Activated CD4-positive, alpha-beta T cell treated with anti-CD3 and anti-CD28 coated beads, Interleukin-10, Interleukin-2, amounts not matched to agents 100 ng/mL and 50 ng/mL, durations not matched to agents 16 hours and 8 hours (primary cell): Measurements from ENCODE around the gene SYT7.
"Not testable (repeated sequence)": the region's sequence is repeated elsewhere in the genome, so short reads cannot be mapped to it uniquely, and the experiment has no call there.

ENCODE experiments used
- DNase-seq: peaks from one replicate; pipeline ENCODE4 v3.0.0-alpha.2; 2020

The SYT7 gene

DNA sequence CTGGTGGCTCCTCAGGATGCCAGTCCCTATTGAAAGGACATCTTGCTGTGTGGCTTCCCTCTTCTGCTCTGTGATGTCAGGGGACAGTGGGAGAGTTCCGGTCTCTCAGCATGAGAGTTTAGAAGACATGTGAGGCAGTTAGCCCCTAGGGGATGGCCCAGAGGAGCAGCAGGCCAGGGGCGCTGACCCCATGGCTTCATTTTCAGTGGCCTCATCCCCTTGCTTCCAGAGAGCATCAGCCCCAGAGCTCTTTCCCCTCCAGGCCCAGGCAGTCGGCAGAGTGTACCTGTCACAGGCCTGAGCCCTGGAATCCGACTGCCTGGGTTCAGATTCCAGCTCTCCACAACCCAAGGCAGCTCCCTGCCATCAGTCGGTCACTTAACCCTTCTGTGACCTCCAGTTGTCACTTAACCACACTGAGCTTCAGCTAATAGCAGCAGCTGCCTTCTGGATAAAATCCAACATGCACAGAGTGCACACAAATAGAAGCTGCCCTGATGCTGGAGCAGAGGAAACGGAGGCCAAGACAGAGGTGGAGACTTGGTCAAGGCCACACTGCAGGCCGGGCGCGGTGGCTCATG is 86.4 kb downstream of the SYT7 start:
- DNase-seq, result no peak

DNA sequence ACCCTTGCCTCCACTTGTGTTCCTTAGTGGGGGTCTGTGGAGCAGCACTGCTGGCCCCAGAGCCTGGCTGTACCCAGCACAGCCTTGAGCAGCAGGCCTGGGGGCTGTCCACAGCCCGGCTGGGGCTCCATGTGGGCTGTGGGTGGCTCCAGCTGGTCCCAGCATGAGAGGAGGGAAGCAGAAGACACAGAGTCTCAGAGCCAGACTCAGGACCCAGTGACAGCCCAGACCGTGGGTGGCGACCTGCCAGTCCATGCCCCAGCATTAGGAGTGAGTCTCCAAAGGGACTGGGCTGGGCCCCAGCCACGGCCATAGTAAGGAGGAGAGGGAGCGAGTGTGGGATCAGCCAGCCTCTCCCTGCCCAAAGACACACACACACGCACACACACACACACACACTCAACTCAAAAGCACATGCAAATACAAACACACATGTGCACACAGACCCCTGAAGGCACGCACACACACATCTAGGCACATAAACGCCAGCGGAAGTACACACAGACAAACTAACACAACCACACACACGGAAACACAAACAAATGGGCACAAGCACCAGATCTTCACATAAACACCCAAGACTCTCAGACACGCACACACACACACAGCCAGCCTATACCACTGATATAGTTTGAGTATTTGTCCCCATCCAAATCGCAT is 89.0 kb downstream of the SYT7 start:
- no peak for DNase-seq

DNA sequence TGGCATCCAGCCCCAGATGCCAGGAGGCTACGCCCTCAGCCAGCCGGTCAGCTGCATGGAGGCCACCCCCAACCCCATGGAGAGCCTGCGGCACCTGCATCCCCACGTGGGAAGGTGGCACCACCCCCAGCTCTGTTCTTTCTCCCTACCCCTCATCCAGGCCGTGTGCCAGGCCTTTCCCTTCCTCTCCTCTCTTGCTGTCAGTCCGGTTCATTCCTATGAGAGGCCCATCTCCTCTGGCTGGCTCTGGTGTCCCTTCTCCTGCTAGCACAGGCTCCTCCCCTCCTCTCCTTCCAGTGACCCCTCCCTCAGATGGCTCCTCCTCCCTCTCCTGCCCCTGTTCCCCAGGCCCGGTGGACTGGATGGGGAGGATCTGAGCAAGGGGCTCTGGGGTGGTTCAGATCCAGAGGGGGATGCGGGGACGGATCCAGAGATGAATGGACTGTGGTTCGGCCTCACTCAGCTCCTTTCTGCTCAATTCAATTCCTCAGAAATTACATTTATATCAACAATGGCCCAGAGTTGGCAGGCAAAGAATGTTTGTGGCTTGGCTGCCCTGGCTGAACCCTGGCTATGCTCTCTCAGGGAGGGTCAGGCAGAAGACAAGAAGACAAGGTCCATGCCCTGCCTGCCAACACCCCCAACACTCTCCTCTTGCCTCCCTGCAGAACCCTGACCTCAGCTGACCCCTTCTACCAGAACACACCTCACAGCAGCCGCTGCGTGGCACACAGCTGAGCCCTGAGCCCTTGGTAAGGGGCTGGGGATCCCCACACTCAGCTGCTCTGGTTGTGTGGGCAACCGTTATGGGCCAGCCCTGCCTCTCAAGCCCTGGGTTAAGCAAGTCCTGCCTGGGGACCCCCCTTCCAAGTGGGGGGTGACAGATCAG is 90.8 kb downstream of the SYT7 start:
- no peak for DNase-seq

DNA sequence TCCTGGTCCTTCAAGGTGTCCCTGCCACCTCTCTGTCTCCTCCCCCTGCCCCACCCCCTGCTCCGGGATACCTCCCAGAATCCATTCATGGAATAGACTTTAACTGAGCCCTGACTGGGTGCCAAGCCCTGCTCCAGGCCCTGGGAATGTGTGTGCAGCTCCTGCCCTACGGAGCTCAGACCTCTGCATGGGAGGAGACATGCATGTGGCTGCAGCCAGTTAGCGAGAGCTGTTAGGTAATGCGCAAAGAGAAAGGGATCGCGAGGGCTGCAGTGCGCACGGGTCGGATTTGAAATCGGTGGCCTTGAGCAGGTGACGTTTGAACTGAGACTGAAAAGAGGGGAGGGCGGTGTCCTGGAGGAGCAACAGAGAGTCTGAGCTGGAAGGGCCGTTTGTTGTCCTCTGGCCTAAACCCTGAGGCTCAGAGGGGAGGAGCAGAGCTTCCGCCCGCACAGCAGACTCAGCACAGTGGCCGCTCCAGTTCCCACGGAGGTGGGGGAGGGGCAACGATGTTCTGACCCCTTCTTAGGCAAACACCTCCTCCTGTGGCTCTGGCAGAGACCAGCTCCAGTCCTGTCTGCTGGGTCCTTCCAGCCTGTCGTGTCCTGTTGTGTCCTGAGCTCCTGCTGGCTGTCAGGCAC is 92.1 kb downstream of the SYT7 start:
- no peak for DNase-seq

DNA sequence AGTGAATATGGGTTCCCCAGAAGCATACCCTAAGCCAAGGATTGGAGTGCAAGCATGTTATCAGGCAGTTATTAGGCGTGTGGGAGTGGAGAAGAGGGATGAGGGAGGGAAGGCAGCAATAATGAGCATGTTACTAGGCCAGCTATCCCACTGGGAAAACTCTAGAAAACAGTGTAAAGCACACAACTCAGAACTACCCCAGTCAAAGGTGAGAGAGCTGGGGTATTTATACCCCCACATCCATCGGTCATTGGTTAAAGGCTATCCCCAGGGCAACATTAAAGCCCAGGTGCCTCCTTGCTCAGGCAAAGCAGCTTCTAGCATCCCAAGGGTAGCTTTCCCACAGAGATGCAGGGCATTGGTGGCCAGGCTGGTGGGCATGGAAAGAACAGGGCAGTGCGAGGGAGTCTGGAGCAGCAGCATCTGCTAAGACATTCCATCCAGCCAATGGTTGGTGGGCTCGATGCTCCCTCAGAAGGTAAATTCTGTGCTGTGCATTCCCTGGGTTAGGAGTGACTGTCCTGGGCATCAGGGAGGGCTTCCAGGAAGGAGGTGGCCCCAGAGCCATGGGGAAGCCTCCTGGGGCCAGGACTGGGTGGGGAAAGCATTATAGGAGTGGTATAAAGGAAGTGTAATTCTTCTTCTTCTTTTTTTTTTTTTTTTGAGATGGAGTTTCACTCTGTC is 93.4 kb downstream of the SYT7 start:
- no peak for DNase-seq

DNA sequence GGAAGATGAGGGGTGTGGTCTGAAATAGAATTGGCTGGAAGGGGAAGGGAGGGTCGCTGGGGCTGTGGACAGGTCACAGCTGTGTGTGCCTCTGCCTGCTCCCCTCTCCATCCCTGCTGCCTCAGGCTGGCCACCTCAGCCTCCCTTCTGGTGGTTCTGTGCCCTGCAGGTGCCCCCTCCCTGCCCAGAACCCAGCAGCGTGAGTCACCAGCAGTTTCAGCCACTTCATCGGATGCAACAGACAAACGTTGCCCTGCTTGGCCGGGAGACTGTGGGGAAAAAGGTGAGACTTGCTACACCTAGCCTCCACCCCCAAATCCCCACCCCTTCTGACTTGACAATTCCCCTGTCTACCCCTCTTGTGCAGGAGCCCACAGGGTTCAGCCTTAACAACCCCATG is 94.1 kb downstream of the SYT7 start:
- no peak for DNase-seq

DNA sequence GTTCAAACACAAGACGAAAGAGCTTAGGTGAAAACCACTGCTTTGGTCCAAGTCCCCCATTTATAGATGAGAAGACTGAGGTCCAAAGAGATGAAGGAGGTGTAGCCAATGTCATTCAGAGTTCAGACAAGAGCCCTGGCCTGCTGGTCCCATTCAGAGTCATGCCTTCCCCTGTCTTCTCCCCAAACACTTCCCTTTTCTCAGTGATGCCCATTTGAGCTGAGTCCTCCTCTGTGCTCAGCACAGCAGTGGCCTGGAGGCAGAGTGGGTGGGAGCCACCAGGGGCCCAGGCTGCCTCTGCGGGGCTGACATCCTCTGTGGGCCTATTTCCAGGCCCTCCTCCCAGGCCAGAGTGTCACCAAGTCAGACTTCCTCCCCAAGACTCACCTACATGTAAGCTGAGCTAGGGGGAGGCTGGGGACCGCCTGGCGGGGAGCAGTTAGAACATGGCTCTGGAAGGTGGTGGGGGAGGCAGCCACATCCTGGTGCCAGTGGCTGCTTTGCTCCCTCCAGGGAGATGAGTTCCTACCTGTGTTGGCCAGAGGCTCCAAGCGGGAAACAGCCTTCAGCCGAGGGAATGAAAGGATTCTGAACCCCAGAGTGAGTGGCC is 94.8 kb downstream of the SYT7 start:
- no peak for DNase-seq

DNA sequence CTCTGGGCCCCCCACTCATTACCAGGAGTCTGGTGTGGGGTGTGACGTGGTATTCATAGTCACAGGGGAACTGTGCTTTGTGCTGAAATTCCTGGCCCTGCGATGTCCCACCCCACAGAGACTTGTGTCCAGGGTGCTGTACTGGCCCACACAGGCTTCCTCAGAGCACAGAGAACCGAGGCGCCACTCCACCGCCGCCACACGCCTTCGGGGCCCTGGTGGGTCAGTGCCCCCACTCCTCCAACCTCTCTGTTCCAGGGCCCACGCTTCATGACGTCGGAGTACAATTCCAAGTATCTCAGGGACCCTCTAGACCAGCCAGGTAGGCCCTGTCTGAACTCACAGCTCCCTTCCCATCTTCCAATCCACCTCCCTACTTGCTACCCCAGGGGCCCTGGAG is 95.8 kb downstream of the SYT7 start:
- DNase-seq, result no peak

DNA sequence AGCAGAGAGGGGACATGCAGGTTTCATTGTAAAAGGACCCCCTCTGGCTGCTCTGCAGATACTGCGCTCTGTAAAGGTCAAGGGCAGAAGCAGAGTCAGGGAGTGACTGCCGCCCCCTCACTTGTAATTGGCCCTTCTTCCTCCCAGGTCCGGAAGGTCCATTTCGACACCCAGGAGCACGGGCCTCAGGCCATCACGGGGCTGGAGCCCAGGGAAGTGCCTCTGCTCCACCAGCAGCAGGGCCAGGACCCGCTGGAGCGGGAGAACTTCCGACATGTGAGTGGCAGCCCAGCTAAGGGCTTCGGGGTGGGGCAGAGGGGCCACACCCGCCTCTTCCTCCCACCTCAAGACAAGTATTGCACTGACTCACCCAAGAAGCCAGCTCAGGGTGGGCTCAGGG is 96.3 kb downstream of the SYT7 start:
- no peak for DNase-seq

DNA sequence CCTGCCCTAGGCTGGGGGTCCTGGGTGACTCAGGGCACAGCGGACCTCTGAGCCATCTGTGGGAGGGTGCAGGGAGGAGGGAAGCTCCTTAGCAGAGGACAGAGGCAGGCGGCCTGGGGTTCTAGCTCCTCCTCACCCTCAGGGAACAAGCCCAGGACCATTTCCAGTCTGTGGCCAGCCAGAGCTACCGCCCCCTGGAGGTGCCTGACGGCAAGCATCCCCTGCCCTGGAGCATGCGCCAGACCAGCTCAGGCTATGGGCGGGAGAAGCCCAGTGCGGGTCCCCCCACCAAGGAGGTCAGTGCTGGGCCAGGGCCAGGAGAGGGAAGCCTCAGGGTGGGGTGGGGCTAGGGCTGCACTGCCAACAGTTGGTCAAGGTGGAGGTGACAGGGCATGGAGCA is 98.4 kb downstream of the SYT7 start:
- DNase-seq, result peak; percentile 41

DNA sequence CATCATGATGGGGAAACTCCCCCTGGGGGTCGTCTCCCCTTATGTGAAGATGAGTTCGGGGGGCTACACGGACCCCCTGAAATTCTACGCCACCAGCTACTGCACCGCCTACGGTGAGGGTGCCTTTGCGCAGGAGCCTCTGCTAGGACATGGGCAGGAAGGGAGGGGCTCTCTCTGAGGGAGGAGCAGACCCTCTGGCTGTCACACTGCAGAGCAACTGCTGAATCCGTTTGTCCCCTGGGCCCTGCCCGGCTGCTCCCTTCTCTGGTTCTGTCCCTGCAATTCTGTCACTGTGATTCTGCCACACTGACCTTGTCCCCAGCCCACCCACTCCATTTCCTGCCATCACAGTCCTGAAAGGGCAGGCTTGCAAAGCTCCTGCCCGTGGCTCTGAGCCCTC is 99.1 kb downstream of the SYT7 start:
- DNase-seq, result no peak

DNA sequence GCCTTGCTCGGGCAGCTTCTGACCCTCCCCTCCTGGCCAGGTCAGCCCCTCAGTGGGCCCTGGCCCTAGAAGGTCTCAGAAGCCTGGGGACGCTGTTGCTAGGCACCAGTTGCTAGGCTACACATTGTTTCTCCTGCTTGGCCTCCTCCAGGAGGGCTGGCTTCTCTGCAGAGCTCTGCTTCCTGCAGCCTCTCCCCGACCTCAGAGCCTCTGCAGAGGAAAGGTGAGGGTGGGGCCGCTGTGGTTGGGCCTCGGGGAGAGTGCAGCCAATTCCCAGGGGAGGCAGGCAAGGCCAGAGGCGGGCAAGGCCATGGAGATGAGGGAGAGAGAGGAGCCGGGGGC is 99.9 kb downstream of the SYT7 start:
- no peak for DNase-seq

DNA sequence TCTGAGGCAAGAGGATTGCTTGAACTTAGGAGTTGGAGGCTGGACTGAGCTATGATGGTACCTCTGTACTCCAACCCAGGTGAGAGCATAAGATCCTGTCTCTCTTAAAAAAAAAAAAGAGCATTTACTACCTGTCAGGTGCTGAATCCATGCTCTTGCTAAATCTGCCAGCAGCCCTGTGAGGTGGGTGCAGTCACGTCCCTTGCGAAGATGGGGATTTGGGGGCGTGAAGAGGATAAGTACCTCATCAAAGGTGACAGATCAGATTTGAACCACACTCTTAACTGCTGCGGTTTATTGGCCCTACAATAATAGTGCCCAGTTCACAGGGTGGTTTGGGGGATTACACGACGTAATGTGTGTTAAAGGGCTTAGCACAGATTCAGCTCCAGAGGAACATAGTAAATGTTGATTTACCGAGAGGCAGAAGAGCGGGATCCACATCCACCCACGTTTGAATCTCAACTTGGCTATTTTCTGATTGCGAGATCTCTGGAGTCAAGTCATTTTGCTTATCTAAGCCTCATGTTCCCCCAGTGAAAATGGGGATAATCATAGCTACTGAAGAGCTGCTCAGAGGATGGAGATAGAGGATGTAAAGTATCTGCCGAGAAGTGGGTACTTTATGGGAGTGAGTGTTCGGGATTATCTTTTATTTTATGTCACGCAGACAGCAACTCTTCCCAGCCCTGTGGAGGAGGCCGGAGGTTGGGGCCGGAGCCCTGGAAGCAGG is 100.4 kb downstream of the SYT7 start:
- DNase-seq, result no peak

DNA sequence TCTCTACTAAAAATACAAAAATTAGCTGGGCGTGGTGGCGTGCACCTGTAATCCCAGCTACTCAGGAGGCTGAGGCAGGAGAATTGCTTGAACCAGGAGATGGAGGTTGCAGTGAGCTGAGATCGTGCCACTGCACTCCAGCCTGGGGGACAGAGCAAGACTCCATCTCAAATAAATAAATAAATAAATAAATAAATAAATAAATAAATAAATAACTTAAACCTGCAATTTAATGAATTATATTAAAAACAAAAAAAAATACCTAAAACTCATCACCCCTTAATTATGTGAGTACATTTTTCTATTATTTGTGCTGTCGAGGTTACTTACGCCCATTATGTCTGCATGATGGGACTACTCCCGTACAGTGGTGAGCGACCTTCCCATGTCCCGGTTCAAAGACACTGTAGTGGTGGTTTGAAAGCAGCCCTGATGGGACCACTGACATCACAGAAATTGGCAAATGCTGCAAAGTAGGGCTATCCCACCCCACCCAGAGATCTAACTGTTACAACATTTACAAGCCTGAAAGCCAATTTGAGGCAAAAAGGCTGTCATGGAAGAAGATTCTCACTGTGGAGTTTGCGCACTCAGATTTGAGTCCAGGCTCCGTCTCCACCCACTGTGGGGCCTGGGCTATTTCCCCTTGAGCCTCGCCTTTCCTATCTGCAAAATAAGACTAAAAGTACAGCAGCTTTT is 101.4 kb downstream of the SYT7 start:
- DNase-seq, result not testable (repeated sequence)

DNA sequence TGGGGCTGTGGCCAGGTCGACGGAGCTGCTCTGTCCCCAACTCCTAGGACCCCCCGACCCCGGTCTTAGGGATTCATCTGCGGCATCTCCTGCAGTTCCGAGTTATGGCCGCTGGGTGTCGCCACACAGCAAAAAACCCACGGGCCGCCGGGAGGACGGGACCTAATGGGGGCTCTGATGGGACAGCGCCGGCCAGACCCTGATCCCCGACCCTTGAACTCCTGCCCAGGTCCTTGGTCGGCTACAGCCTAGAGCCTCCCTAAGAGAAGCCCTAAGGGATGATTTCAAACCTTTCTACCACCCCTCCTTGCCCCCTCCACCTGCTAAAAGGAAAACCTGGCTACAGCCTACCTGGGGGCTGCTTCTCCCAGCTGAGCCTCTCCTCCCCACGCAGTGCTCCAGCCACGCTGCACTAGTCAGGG is 103.1 kb downstream of the SYT7 start:
- DNase-seq, result peak; percentile 50

DNA sequence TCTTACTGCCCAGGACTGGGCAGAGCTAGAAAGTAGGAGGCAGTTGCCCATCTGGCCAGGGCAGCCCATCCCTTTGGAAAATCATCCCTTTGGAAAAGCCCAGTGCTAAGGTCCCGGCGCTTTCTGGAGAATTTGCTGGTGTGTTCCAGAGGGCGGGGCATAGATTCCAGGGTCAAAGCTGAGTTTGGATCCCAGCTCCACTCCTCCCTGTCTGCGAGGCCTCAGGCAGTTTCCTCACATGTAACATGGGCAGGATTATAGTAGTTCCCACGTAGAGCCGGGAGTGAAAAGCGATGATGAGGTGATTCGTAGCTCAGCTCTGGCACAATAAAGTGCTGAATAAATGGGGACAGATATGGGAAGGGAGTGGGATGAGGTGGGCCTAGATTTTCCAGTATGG is 103.8 kb downstream of the SYT7 start:
- no peak for DNase-seq

DNA sequence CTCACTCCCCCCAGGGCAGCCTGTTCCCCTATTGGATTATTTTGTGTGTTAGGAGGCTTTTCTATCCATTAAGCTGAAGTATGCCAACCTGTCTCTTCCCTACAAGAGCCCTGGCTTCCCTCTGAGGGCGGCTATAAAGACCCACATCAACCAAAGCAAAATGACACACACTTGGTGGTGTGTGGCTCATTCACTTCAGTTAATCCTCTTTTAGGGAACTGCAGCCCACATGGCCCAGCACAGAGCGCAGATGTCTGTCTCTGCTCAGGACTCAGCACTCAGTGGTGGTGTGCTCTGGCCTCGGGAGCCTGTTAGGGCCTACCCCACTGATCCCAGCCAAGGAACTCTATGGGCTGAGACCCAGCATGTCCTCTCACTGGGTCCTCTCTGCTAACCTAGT is 104.5 kb downstream of the SYT7 start:
- no peak for DNase-seq

DNA sequence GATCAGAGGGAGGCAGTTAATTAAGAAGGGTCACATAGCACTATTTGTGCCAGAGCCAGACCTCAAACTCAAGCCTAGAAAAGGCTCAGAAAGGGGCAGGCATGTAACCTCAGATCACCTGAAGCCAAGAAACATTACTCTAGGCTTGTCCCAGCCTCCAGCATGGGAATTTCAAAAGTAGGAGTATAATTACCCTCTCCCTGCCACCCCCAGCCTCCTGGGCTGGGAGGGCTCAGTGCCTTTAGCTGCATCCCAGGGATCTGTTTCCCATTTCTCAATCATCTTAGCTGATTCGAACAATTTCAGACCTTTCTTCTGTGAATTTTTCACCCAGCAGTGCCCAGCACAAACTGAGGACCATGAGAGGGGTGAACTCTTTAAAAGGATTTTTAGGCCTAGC is 105.4 kb downstream of the SYT7 start:
- no peak for DNase-seq

DNA sequence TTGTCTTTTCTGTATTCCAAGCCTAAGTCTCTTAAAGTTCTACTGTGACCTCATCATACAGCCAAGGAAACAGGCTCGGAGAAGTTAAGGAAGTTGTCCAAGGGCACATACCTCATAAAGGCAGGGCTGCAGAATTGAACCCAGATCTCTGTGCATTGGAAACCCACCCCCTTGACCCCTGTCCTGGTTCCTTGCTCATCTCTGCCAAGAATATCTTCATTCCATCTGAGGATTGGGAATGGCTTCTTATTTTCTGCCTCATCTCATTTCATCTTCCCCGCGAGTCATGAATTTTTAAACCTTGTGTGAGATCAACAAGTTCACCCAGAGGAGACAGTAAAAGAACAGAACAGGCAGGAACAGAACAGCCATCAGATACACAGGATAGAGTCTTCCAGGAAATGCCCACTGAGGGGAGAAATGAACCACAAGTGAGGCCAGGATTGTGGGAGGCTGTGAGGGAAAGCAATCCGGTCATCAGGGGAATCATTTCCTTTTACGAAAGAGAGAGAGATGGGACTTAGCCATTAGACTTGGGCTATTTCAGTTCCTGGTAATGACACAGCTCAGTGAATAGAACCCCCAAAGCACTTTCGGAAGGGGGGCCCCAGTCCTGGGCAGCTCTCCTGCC is 106.7 kb downstream of the SYT7 start:
- DNase-seq, result no peak

DNA sequence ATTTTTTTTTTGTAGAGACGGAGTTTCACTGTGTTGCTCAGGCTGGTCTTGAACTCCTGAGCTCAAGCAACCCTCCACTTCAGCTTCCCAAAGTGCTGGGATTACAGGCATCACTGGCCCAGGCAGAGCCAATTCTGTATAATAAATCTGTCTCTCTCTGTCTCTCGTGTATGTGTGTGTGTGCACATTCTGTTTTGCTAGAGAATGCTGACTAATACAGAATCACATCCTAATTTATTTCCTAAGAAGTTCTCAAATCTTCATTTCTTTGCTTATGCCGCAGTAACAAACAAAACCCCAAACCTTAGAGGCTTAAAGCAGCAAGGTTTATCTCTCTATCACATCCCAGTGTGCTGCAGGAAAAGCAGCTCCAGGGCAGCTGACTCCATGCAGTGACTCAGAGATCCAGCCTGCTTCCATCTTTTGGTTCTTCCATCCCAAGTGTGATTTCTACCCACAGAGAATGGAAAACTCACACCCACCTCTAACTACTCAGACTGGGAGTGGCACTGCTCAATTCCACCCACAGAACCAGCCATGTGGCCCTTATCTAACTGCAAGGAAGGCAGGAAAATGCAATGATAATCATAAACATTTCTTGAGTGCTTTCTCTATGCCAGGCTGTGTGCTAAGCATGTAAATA is 107.4 kb downstream of the SYT7 start:
- no peak for DNase-seq
